Measurements from ENCODE around the gene XYLT2. TPM values are rescaled to one million over a fixed set of nuclear protein-coding genes. Genes with fewer than 3 reads are reported as not detected.

Gene XYLT2
- total and polyA plus RNA-seq, 9 of the 15 experiments (the other 6 are each of a cell fraction or from before 2014, with no cell fraction given): 0.63 to 9.1 (median 4.3) TPM

GRCh38 chr17:50319306-50320004 is 26.5 kb upstream of the XYLT2 start (continued):
- TF ChIP-seq ZBTB40 (IDR thresholded peaks at IDR 0.05): no peak
- TF ChIP-seq ZBTB40 (CRISPR knock-in tag; IDR thresholded peaks at IDR 0.05): no peak
- TF ChIP-seq ETV5 (CRISPR knock-in tag; IDR thresholded peaks at IDR 0.05; ENCODE audit: low read depth): no peak
- no peak for TF ChIP-seq CC2D1A (IDR thresholded peaks at IDR 0.05)
- TF ChIP-seq NONO (IDR thresholded peaks at IDR 0.05; ENCODE audit: low read depth in 2 of 2, low read length in 1 of 2): no peak
- TF ChIP-seq ZNF133 (CRISPR knock-in tag; IDR thresholded peaks at IDR 0.05): no peak
- TF ChIP-seq CTBP1 (IDR thresholded peaks at IDR 0.05; ENCODE audit: borderline replicate concordance): no peak
- peak; percentile 68 for TF ChIP-seq TAF7 (tag; IDR thresholded peaks at IDR 0.05)
- no peak for TF ChIP-seq CEBPG (CRISPR knock-in tag; IDR thresholded peaks at IDR 0.05)
- no peak for TF ChIP-seq CEBPG (tag; conservative IDR thresholded peaks at IDR 0.05 in 1 of 2, IDR thresholded peaks at IDR 0.05 in 1 of 2)
- TF ChIP-seq KAT2B (IDR thresholded peaks at IDR 0.05; ENCODE audit: low read depth, low read length): no peak
- no peak; the same call in 1 of the 2 replicates for TF ChIP-seq TCFL5 (CRISPR knock-in tag; conservative IDR thresholded peaks at IDR 0.05)
- no peak for TF ChIP-seq TCF3 (CRISPR knock-in tag; IDR thresholded peaks at IDR 0.05)
- no peak for TF ChIP-seq ZNF431 (CRISPR knock-in tag; IDR thresholded peaks at IDR 0.05)
- TF ChIP-seq ESRRA (IDR thresholded peaks at IDR 0.05; ENCODE audit: borderline replicate concordance, low read depth): no peak
- peak; percentile 42; the same call in 1 of the 2 replicates for TF ChIP-seq GMEB1 (CRISPR knock-in tag; IDR thresholded peaks at IDR 0.05)
- TF ChIP-seq ILF3 (IDR thresholded peaks at IDR 0.05; ENCODE audit: borderline replicate concordance): no peak
- TF ChIP-seq IRF2 (CRISPR knock-in tag; IDR thresholded peaks at IDR 0.05): no peak
- TF ChIP-seq POLR2H (tag; IDR thresholded peaks at IDR 0.05; ENCODE audit: low read depth): no peak; the same call in 1 of the 2 replicates

Measured in K562 (cell line).